ENCODE data around the gene RFLNA.

DNA sequence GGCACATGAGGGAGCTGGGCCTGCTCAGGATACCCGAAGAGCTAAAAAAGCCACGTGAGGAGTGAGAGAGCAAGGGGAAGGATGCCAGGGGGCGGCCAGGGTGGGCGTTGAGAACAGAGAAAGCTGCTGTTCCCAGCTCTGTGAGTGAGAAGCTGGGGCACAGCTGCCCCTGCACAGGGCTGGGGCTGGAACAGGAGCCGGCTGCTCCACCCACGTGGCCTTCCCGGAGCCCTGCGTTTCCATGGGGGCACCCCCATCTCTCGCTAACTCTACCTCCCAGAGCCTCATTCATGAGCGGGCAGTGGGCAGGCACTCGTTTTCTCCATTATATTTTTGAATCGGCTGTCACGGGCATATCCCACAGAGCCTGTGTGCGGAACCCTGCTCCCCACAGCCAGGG lies 42.7 kb downstream of the RFLNA start:
- no peak for TF ChIP-seq POLR2AphosphoS5 (IDR thresholded peaks at IDR 0.05; ENCODE audit: low read depth, low read length)
- no peak for TF ChIP-seq POLR2A (IDR thresholded peaks at IDR 0.05; ENCODE audit: low read depth, low read length)
- no peak for TF ChIP-seq TAF1 (IDR thresholded peaks at IDR 0.05; ENCODE audit: borderline replicate concordance, low read depth, low read length)

Data from GM12892 (cell line).